ENCODE measurements around the gene ILF2. TPM values are rescaled to one million over a fixed set of nuclear protein-coding genes. Genes with fewer than 3 reads are reported as not detected.
"Not testable (repeated sequence)": the region's sequence is repeated elsewhere in the genome, so short reads cannot be mapped to it uniquely, and the experiment has no call there.

The ILF2 gene
- total RNA-seq, 1 experiment from 2014 or later: 716 TPM

- peaks cover 54% of the 10 kb centered on the region for H3K36me3 ChIP-seq (replicated peaks; ENCODE audit: control insufficient read depth, insufficient read depth, low read length)
- DNase-seq; H3K4me3 ChIP-seq (ENCODE audit: insufficient read depth, low read depth, low read length); H3K27me3 ChIP-seq (ENCODE audit: control insufficient read depth, insufficient read depth, low read length): not testable (repeated sequence)
Observed at GRCh38 chr1:153668672-153669071, 2.1 kb downstream of the ILF2 start.

- Histone ChIP-seq H3K27me3 (ENCODE audit: control insufficient read depth, insufficient read depth, low read length) (no peaks in the 10 kb centered on the region), H3K36me3 (replicated peaks; ENCODE audit: control insufficient read depth, insufficient read depth, low read length) (peaks cover 65% of the 10 kb centered on the region), H3K4me3 (ENCODE audit: insufficient read depth, low read depth, low read length) (no peak overlapping the region)
- no peak for DNase-seq
Observed at GRCh38 chr1:153667439-153667838, 3.4 kb downstream of the ILF2 start.

DNA sequence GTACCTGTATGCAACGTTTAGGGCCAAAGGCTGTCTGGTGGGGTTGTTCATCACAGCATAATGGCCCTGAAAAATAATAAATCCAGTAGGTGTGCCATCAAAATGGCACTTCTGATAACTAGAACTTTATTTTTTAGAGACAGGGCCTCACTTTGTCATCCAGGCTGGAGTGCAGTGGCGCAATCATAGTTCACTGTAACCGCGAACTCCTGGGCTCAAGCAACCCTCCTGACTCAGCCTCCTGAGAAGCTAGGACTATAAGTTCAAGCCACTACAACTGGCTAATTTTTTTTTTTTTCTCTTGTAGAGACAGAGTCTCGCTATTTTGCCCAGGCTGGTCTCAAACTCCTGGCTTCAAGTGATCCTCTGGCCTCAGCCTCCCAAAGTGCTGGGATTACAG, 7.6 kb downstream of the ILF2 start:
- no peak for DNase-seq
- H3K36me3 ChIP-seq (replicated peaks; ENCODE audit: control insufficient read depth, insufficient read depth, low read length): peaks cover 61% of the 10 kb centered on the region
- H3K27me3 ChIP-seq (ENCODE audit: control insufficient read depth, insufficient read depth, low read length): no peaks in the 10 kb centered on the region
- H3K4me3 ChIP-seq (ENCODE audit: insufficient read depth, low read depth, low read length): no peak overlapping the region

GRCh38 chr1:153662269-153662668, 8.5 kb downstream of the ILF2 start:
- Histone ChIP-seq H3K36me3 (replicated peaks; ENCODE audit: control insufficient read depth, insufficient read depth, low read length) (peaks cover 55% of the 10 kb centered on the region), H3K27me3 (ENCODE audit: control insufficient read depth, insufficient read depth, low read length) (no peaks in the 10 kb centered on the region)
- no peak for DNase-seq

DNA sequence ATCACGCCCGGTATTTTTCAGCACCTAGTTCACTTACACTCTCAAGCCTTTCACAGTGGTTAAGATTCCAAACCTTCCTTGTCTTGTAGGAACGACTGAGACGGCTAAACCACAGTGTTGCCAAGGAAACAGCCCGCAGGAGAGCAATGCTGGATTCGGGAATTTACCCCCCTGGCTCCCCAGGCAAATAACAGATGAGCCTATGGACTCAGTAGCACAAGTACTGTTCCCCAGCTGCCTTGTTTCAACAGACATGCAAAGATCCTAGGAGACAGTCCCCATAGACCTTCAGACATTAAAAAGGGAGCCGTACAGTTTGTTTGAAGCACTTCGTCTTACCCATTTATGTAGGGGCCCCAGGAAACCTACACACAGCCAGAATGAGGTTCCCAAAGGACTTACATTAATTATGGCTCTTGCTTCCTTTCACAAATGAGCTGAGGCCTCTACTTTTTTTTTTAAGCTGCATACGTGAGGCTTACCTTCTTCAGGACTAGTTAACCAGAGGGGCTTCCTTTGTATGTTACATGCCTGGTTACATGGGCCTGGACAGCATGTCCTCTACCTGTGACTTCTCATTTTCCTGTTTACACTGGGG, 9.6 kb downstream of the ILF2 start:
- no peaks in the 10 kb centered on the region for H3K27me3 ChIP-seq (ENCODE audit: control insufficient read depth, insufficient read depth, low read length)
- DNase-seq: no peak
- H3K36me3 ChIP-seq (replicated peaks; ENCODE audit: control insufficient read depth, insufficient read depth, low read length): peaks cover 45% of the 10 kb centered on the region
- H3K4me3 ChIP-seq (ENCODE audit: insufficient read depth, low read depth, low read length): no peak overlapping the region

More at GRCh38 chr1:153662269-153662668, 8.5 kb downstream of the ILF2 start:
- H3K4me3 ChIP-seq (ENCODE audit: insufficient read depth, low read depth, low read length): no peak overlapping the region

DNA sequence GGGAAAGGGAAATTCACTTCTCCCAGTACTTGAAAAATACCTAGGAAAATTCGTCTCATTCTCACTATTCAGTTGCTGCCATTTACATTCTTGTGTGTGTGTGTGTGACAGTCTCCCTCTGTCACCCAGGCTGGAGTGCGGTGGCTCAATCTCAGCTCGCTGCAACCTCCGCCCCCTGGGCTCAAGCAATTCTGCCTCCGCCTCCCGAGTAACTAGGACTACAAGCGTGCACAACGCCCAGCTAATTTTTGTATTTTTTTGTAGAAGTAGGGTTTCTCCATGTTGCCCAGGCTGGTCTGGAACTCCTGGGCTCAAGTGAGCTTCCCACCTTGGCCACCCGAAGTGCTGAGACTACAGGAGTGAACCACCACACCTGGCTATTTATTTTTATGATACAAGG, 11.1 kb downstream of the ILF2 start:
- no peak for DNase-seq
- Histone ChIP-seq H3K36me3 (replicated peaks; ENCODE audit: control insufficient read depth, insufficient read depth, low read length) (peaks cover 30% of the 10 kb centered on the region), H3K4me3 (ENCODE audit: insufficient read depth, low read depth, low read length) (no peak overlapping the region), H3K27me3 (ENCODE audit: control insufficient read depth, insufficient read depth, low read length) (no peaks in the 10 kb centered on the region)

DNA sequence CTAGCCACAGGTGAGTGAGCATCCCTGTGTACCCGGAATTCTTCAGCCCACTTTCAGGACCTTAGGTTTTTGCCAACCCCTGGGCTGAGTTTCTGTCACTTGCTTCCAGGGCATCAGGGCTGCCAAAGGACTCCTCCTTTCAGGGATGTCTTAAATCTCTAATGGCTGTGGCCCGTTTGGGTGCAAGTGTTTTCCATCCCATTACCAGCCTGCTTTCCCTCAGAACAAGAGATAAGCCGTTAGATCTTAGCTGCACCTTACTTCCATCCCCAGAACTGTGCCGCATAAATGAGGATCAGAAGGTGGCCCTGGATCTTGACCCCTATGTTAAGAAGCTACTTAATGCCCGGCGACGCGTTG, 11.6 kb downstream of the ILF2 start:
- H3K36me3 ChIP-seq (replicated peaks; ENCODE audit: control insufficient read depth, insufficient read depth, low read length): peaks cover 26% of the 10 kb centered on the region
- peak overlapping the region; percentile 91 for H3K4me3 ChIP-seq (ENCODE audit: insufficient read depth, low read depth, low read length)
- H3K27me3 ChIP-seq (ENCODE audit: control insufficient read depth, insufficient read depth, low read length): no peaks in the 10 kb centered on the region
- no peak for DNase-seq

- DNase-seq: peak; percentile 96
- Histone ChIP-seq H3K27me3 (ENCODE audit: control insufficient read depth, insufficient read depth, low read length) (no peaks in the 10 kb centered on the region), H3K4me3 (ENCODE audit: insufficient read depth, low read depth, low read length) (peak within 1 kb of the TSS; percentile 91), H3K36me3 (replicated peaks; ENCODE audit: control insufficient read depth, insufficient read depth, low read length) (peaks cover 22% of the 10 kb centered on the region)
Observed at GRCh38 chr1:153658400-153659174, 12.2 kb downstream of the ILF2 start, which contains the start of gene SNAPIN. SNAPIN (plus strand) TSS chr1:153658703; CDS start chr1:153658744, 41 bp downstream.

DNA sequence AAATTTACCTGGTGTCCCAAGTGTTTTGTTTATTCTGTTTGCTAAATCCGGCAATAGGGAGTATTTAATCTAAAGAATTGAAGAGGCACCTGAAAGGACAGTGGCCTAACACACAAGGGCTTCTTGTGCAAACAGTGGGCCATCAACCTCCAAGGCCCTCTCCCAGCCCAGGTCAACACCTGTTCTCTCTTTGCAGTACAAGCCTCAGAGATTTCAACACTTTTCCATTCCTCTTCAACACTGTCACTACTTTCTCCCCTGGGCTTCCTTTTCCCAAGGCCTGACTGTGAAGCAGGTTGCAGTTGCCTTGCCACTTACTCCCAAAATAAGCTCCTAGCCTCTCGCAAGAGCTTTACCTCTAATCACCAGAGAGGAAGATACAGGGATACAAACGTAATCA, 15.5 kb downstream of the ILF2 start:
- no peaks in the 10 kb centered on the region for H3K27me3 ChIP-seq (ENCODE audit: control insufficient read depth, insufficient read depth, low read length)
- H3K4me3 ChIP-seq (ENCODE audit: insufficient read depth, low read depth, low read length): no peak overlapping the region
- no peak for DNase-seq
- no peaks in the 10 kb centered on the region for H3K36me3 ChIP-seq (replicated peaks; ENCODE audit: control insufficient read depth, insufficient read depth, low read length)

GRCh38 chr1:153652805-153653500, 17.8 kb downstream of the ILF2 start:
- no peak for DNase-seq
- H3K36me3 ChIP-seq (replicated peaks; ENCODE audit: control insufficient read depth, insufficient read depth, low read length): no peaks in the 10 kb centered on the region
- no peak overlapping the region for H3K4me3 ChIP-seq (ENCODE audit: insufficient read depth, low read depth, low read length)
- H3K27me3 ChIP-seq (ENCODE audit: control insufficient read depth, insufficient read depth, low read length): no peaks in the 10 kb centered on the region

DNA sequence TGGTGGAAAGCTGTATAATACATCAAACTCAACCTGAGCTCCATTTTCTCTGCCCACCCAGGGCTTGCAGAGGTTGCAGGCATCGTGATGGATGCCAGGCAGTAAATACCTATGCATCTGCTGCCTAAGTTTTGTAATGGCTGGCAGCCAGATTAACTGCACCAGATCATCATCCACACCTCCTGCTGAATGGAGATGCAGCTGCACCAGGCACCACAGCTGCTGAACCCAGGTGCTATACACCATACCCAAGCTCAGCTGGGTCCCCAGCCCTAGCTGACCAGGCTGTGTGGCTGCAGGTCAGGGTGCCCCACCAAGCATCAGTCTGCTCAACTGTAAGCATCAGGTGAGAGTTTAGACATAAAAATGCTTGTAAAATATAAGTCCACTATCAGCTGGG, 19.0 kb downstream of the ILF2 start:
- DNase-seq: no peak
- no peaks in the 10 kb centered on the region for H3K36me3 ChIP-seq (replicated peaks; ENCODE audit: control insufficient read depth, insufficient read depth, low read length)
- H3K27me3 ChIP-seq (ENCODE audit: control insufficient read depth, insufficient read depth, low read length): no peaks in the 10 kb centered on the region
- no peak overlapping the region for H3K4me3 ChIP-seq (ENCODE audit: insufficient read depth, low read depth, low read length)

- peaks cover 8% of the 10 kb centered on the region for H3K36me3 ChIP-seq (replicated peaks; ENCODE audit: control insufficient read depth, insufficient read depth, low read length)
- no peak overlapping the region for H3K4me3 ChIP-seq (ENCODE audit: insufficient read depth, low read depth, low read length)
- no peaks in the 10 kb centered on the region for H3K27me3 ChIP-seq (ENCODE audit: control insufficient read depth, insufficient read depth, low read length)
- DNase-seq: no peak
Observed at GRCh38 chr1:153649863-153650235, 20.9 kb downstream of the ILF2 start.

GRCh38 chr1:153649137-153649862, 21.5 kb downstream of the ILF2 start:
- no peaks in the 10 kb centered on the region for H3K27me3 ChIP-seq (ENCODE audit: control insufficient read depth, insufficient read depth, low read length)
- DNase-seq: no peak
- H3K4me3 ChIP-seq (ENCODE audit: insufficient read depth, low read depth, low read length): no peak overlapping the region
- peaks cover 11% of the 10 kb centered on the region for H3K36me3 ChIP-seq (replicated peaks; ENCODE audit: control insufficient read depth, insufficient read depth, low read length)

GRCh38 chr1:153648000-153648643, 22.7 kb downstream of the ILF2 start:
- Histone ChIP-seq H3K27me3 (ENCODE audit: control insufficient read depth, insufficient read depth, low read length) (no peaks in the 10 kb centered on the region), H3K36me3 (replicated peaks; ENCODE audit: control insufficient read depth, insufficient read depth, low read length) (peaks cover 19% of the 10 kb centered on the region), H3K4me3 (ENCODE audit: insufficient read depth, low read depth, low read length) (no peak overlapping the region)
- DNase-seq: no peak
